ENCODE data around the gene FJX1.

Gene FJX1

DNA sequence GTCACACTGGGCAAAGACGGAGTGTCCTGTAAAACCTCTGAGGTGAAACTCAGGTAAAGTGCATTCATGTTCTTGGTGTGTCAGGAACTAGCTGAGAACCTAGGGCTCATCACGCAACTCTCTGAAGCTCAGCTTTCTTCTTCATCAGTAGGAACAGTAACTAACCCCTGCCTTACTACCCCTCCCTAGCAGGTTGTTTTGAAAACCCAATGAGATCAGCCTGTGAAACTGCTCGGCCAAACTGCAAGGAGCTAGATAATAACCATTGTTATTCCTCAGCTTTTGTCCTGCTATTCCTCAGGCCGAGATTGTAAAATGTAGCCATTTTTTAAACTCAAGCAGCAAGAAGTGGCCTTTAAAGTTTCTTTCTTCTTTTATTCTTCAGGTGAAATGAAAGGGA, 9.8 kb upstream of the FJX1 start:
- no peak for DNase-seq

DNA sequence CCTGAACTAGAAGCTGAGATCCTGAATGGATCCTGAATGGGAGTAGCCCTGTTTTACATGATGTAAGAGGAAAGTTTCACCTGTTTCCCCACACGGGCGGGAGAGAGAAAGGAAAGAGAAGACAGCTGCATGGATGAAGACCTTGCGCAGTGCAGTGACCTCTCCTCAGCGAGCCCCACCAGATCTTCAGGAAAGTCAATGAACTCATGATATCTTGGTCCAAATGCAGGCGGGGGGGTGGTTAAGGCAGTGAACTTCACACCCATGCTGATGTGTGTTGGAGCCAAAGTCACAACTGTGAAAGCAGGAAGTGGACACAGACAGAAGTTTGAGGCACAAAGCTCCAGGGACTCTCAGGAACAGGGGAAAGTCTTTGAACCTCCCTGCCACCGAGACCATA, 8.6 kb upstream of the FJX1 start:
- DNase-seq: no peak

DNA sequence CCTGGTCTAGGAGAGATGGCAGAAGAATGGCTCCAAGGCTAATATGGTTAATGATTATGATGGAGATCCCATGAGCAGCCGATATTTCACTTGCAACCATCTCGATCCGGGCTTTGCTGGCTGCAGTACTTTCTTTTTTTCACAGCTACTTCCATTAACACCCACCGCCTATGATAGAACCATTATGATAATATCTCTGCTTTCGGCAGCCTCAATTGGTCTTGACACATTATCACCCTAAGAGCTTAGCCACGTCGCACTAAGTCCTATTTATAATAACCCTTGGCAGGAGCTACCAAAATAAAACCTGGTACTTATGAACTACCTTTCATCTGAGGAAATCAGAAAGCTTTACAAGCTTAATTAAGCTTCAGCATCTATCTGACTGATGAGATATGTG, 7.6 kb upstream of the FJX1 start:
- no peak for DNase-seq

DNA sequence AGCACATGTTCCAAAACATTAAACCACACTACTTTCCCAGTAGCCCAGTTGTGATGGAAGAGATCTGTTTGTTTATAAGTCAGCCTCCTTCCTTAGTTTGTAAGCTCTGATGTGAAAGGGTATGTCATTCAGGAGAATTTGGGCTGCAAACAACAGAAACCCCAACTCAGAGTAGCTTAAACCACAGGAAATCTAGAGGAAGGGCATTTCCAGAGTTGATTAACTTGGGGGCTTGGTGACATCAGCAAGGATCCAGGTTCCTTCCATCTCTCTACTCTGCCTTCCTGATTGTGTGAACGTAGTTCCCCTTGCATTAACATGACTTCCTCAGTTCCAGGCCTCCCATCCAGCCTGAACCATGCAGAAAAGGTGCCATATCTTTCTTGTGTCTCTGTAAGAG, 6.5 kb upstream of the FJX1 start:
- no peak for DNase-seq

DNA sequence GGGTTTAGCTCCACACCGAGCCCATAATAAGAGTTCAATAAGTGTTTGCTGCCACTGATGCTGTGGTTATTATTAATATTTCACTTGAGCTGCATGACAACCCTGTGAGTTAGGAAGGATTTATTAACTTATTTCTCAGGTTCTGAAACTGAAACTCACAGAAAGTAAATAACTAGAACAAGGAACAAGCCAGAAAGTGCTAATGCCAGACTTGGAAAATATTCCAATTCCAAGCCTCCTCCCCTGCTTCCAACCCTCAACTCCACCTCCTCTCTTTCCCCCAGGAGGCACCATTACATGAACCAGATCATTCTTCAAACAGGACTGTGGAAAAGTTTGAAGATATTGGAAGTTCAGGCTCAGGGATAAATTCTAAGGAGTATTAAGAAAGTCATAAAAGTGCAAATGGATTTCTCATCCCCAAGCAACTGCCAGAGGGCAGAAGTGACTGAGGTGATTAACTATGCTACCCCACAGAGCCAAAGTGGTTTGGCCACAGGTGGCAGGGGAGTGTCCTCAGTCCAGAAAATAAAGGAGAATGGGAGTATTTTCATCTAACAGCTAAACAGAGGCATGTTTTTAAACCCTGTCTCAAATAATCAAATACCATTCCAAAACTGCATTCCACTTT, 3.2 kb upstream of the FJX1 start:
- no peak for DNase-seq

DNA sequence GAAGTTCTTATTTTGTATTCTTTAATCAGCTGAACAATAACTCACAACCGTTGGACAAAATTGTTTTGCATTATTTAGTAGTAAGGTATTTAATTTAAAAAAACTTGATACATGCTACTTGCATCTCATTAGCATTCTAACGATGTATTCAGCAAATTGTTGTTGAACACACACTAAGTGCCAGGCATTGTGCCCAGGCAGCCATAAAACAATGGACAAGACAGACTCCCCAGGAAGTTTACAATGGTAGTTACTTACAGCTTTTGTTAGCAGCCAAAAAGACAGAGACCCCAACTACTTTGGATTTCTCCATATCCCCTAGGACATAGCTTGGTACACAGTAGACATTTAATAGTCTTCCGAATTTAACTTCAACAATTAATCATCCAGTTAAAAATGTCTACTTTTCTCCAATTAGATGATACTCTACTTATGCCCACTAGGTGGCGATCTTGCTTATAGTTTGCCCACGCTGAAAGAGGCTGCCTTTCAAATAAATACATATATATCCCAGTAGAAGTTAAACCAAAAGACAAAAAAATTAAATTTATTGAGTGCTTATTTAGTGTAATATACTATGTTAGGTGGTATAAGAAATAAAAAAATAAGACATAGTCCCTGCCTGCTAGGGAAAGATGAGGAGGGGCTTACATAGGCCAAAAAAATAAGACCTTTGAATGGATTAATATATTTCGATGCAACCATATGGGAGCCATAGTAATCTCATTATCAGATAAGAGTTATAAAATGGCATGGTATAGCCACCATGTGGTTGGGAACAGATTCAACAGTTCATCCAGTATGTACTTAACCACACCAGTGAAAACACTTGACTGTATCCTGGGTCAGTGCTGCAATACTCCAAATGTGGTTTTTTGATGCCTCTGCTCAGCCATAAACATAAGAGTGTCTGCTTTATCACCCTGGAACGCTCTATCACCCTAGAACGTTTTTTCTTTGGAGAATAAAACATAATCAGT, 2.0 kb upstream of the FJX1 start:
- DNase-seq: peak; percentile 96

DNA sequence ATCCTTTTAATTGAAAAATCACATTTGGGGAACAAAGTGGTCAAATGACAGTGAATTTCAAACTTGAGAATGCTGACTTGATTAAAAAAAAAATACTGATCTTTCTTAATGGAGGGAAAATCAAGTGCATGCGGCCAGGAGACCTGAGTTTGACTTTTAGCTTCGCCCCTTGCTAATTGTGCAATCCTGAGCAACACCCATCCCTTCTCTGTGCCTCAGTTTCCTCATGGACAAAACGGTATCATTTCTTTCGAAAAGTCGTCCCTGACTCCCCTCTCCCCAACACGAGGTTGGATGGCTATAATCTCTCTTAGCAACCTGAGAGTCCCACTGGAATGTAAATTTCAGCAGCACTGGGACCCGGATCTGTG, 959 bp upstream of the FJX1 start:
- DNase-seq: peak; percentile 18

DNA sequence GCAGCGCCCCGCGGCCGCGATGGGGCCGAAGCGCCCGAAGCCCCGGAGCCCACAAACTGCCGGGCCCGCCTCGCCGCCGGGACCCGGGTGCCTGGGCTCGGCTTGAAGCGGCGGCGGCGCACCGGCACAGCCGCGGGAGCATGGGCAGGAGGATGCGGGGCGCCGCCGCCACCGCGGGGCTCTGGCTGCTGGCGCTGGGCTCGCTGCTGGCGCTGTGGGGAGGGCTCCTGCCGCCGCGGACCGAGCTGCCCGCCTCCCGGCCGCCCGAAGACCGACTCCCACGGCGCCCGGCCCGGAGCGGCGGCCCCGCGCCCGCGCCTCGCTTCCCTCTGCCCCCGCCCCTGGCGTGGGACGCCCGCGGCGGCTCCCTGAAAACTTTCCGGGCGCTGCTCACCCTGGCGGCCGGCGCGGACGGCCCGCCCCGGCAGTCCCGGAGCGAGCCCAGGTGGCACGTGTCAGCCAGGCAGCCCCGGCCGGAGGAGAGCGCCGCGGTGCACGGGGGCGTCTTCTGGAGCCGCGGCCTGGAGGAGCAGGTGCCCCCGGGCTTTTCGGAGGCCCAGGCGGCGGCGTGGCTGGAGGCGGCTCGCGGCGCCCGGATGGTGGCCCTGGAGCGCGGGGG, 346 bp downstream of the FJX1 start:
- peak; percentile 62 for DNase-seq

DNA sequence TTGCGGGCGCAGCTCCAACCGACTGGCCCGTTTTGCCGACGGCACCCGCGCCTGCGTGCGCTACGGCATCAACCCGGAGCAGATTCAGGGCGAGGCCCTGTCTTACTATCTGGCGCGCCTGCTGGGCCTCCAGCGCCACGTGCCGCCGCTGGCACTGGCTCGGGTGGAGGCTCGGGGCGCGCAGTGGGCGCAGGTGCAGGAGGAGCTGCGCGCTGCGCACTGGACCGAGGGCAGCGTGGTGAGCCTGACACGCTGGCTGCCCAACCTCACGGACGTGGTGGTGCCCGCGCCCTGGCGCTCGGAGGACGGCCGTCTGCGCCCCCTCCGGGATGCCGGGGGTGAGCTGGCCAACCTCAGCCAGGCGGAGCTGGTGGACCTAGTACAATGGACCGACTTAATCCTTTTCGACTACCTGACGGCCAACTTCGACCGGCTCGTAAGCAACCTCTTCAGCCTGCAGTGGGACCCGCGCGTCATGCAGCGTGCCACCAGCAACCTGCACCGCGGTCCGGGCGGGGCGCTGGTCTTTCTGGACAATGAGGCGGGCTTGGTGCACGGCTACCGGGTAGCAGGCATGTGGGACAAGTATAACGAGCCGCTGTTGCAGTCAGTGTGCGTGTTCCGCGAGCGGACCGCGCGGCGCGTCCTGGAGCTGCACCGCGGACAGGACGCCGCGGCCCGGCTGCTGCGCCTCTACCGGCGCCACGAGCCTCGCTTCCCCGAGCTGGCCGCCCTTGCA, 1.0 kb downstream of the FJX1 start:
- DNase-seq: peak; percentile 80

DNA sequence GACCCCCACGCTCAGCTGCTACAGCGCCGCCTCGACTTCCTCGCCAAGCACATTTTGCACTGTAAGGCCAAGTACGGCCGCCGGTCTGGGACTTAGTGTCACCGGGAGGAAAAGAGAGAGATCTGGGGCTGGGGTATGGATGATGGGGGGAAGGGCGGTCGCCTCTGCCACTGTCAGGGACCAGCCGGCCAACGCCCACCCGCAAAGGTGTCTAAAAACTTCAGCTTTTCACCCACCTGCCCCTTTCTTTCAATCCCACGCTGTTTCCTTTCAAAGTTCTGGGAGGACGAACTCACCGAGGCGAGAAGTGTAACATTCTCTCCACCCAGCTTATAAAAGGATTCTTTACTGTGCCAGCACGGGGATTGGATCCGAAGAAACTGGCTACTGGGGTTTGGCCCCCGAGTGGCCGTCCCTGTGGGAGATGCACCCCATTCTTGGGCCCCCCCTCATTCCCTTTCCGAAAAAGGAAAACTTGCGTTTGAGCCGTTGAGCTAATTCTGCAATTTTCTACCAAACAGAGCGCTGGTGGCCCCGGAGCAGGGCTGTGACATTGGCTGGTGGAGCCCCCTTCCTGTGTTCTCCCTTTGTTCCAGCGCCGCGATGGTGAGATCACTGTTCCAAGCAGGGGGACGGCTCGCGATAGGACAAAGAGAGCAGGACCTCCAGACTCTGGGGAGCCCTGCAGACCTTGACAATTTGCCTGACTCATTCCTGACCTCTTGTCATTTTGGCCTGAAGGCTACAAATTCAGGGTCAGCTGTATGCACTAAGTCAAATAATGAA, 1.8 kb downstream of the FJX1 start:
- DNase-seq: peak; percentile 28

DNA sequence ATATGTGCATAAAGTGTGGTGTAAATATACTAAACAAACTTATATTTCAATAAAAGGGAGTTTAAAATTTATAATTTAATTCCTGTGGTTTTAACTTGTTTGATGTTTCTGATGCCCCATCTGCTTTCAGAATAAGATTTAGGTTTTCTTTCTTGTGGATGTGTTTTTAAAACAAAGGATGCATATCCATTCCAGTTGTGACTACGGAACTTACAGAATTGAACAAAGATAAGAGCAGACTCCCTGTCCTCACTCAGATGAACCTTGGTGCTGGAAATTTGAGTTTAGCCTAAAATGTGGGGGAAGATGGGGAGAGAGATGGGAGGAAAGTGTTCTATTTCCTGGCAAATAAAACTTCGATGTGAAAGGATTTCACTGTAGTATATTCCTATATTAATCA, 2.5 kb downstream of the FJX1 start:
- no peak for DNase-seq

DNA sequence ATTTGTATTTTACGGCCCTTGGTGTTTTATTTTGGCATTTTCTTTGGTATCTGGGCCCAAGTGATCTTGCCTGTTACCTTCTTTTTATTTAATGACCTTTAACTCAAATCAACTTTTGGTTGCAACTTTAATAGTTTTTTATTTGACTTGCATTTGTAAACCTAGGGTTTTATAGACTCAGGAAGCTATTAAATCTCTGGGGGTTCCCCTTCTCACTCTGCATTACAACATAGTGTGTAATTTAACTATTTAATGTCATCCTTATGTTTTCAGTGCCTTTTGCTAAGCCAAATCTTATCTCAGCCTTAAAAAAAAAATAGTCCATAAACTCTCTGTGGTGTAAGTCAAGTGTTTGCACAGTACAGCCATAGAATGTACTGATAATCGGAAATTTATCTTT, 3.4 kb downstream of the FJX1 start:
- DNase-seq: no peak

DNA sequence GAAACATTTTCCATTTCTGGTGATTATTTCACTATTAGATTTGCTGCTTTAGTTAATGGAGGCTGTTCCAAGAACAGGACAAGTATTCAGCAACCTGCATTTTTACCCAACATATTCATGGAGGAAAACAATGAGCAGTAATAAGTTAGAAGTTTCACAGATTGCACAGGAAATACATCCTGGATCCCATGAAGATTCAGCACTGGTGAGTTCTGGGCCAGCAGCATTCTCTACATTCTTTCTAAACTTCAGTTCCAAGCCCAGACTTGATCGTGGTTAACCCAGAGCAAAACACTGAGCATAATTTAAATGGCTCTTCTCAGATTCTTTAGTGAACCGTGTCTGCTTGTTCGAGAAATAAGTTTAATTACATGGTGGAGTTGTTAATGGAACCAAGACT, 3.8 kb downstream of the FJX1 start:
- DNase-seq: no peak

DNA sequence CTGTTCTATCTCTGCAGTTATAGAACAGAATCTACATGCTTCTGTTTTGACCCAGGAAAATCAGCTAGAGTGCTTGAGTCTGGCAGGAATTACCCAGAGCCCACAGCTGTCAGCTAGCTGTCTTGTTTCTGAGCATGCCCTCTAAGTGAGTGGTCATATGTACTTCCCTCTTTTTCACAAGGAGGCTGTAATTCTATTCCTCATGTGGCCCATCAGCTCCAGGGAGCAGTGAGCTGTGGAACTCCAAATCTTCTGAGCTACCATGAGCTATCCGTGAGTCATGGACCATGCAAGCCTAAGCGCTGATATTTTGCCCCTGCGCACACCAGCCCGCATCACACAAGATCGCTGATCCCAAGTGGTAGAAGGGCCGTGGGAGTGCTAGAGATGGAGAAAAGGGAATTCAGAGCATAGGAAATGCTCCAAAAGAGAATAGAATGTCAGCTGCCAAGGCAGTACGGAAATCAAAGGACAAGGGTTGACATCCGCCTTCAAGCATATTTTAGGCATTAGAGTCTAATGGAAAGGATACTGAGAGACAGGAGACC, 5.4 kb downstream of the FJX1 start:
- DNase-seq: peak; percentile 70

DNA sequence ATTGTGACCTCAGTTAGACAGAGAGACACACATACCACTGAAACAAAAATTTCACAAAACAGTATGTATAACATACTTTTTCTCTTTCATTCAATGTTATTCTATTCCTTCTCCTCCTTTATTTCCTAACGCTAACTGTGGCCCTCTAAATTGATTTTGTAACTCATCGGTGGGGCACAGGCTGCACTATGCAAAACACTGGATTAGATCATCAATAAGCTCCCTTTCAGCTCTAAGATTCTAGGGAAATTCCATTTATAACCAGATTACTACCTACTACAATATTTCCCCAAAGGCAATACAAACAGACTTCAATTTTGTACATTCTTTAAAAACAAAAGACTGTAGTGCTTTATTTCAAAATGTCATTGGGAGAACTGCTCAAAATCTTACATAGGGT, 6.1 kb downstream of the FJX1 start:
- DNase-seq: no peak

DNA sequence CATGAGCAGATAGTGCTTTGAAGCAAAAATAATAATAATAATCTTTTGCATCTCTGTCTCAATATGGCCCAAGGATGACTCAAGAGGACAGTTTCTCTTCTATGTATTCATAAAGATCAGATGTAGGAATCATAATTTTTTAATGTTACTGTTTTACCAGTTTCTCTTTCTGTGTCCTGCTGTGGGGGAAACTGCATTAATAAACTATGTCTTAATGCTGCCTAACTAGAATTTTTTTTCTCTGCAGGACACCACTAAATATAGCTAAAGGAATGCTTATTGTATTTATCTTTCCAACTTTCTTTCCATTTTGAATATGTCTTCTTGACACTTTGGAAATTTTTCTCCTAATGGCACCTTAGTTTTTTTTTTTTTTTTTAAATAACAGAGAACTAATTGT, 6.5 kb downstream of the FJX1 start:
- peak; percentile 75 for DNase-seq

DNA sequence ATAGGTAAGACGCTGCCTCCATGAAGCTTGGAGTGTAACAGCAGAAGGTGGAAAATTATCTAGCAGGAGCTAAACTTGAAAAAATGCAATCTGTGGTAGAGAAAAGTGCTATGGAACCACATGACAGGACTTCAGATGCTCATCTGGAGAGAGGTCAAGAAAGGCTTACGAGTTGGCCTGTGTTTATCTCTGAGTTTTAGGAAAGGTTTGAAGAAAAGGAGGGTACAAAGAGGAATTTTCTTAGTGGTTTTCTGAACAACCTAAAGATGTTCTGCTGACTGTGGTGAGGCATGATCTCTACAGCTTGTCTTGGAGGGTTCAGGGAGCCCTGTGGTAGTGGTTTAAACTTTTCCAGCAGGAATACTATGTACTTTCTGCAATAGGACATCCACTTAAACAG, 8.2 kb downstream of the FJX1 start:
- no peak for DNase-seq

DNA sequence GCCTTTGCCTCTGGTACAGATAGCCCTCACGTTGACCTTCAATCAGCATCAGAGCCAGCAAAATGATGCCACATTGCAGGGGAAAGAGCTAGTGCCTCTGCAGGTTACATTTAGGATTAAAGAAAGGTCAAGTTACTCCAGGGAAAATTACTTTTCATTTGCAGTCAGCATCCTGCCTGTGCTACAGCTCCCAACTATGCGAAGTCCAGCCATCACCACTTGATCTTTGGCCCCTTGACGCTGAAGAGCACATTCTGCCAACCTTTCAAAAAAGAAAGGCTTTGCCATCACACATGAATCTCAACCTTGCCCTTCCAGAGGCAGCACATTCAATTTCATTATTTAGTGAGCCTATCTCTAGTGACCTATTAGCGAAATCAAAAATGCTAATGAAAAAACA, 11.3 kb downstream of the FJX1 start:
- no peak for DNase-seq

DNA sequence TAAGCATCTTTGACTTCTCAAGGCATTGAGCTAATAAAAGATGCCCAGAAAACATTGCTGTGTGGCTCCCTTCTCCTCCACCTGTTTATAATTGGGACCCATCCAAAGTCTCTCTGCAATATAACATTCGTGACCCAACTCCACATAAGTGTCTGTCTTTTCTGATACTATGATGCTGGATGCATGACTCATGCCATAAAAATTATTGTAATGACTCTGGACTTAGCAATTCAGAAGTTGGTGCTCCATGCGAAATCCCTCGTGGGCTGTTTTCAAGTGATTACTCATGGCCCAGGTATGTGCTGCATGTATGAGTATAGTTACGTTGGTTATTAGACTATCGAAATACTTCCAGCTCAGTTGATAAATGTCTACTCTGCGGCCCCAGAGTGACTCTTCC, 11.7 kb downstream of the FJX1 start:
- no peak for DNase-seq

DNA sequence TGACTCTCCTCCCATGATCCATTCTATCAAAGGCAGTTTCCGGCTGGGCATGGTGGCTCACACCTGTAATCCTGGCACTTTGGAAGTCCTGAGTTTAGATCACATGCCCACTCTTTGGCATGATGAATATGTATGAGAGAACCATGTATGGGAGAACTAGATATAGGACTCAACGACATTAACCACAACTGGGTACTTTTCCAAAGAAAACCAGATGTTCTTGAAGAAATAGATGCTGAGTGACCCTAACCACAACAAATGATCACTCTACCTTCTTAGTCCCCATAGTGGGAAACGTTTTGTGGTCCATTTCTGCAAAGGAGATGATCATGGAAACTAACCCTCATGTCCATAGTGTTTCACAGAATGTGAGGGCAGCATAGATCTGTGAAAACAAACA, 13.6 kb downstream of the FJX1 start:
- no peak for DNase-seq

DNA sequence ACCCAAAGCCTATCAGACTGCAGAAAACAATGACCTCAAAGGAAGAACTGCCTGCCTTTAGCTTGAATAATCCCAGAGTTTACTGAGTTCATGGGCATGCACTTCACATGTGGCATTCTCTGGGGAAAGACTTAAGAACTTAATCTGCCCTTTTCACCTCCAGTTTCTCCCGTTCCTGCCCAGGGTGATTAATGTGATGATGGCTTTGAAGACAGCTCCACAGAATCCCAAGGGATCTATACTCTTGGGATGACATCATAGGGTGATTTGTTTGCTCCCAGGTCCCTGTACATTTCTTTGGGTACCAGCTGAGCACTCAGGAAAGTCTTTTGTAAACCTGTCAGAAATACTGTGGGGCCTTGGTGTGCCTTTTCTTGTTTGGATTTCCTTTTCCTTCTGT, 14.0 kb downstream of the FJX1 start:
- peak; percentile 64 for DNase-seq

DNA sequence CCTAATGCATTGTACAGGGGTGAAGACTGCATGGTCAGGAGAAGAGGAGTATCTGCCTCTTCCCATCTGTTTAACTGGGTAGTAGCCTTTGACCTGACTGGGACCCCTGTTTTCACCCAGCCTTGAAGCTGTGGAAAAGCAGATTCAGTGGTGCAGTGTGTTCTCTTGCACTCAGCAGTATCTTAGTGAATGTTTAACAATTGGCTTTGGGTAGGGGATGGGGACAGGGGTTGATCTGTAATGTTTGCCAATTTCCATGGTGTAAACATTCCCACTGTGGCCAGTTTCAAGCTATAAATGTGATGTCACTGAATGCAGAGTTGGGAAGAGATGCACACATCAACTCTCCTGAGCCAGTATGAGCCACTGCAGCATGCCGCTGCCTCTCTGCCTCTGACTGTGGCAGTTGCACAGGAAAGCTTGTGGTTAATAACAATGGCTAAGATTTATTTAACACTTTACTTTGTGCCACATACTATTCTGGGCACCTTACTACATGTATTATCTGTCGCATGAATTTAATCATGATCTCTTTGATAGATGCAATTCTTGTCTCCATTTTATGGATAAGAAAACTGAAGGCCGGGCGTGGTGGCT, 15.7 kb downstream of the FJX1 start:
- DNase-seq: no peak

Measured in NCI-H2171 treated with DMSO at 0.1 percent for 48 hours (cell line).